Immature natural killer cell (primary cell): ENCODE measurements around the gene RACGAP1. TPM values are rescaled to one million over a fixed set of nuclear protein-coding genes. Genes with fewer than 3 reads are reported as not detected.

Source experiments
- DNase-seq, 3 donors: peaks; one replicate each; pipeline ENCODE4 v3.0.0; 2022; ENCODE audit warnings: mixed read lengths in 1 of 3
- H3K27ac Mint-ChIP-seq, 6 donors: one replicate each; pipeline ENCODE4 v1.8.0; 2020; ENCODE audit warnings: mixed read lengths in 6 of 6, mild to moderate bottlenecking in 5 of 6, inconsistent platforms in 4 of 6, moderate library complexity in 3 of 6
- H3K27me3 Mint-ChIP-seq, 3 donors: one replicate each; pipeline ENCODE4 v1.8.0; 2020 to 2021; ENCODE audit warnings: low read depth in 3 of 3, mild to moderate bottlenecking in 3 of 3, mixed read lengths in 3 of 3, moderate library complexity in 3 of 3, inconsistent platforms in 1 of 3
- H3K36me3 Mint-ChIP-seq, 3 donors: one replicate each; pipeline ENCODE4 v1.8.0; 2020; ENCODE audit warnings: mixed read lengths in 3 of 3, inconsistent platforms in 2 of 3, mild to moderate bottlenecking in 2 of 3
- H3K4me1 Mint-ChIP-seq, 2 donors: one replicate each; pipeline ENCODE4 v1.8.0; 2020; ENCODE audit warnings: inconsistent platforms in 2 of 2, mild to moderate bottlenecking in 2 of 2, mixed read lengths in 2 of 2, moderate library complexity in 1 of 2
- H3K4me3 Mint-ChIP-seq, 5 donors: one replicate each; pipeline ENCODE4 v1.8.0; 2020; ENCODE audit warnings: mild to moderate bottlenecking in 5 of 5, mixed read lengths in 5 of 5, inconsistent platforms in 3 of 5, moderate library complexity in 3 of 5
- H3K9me3 Mint-ChIP-seq, 6 donors: one replicate each; pipeline ENCODE4 v1.8.0; 2020; ENCODE audit warnings: mild to moderate bottlenecking in 6 of 6, mixed read lengths in 6 of 6, inconsistent platforms in 4 of 6, moderate library complexity in 3 of 6
- polyA plus RNA-seq, 3 donors: library from polyadenylated mRNA; unstranded; fragments of 300-500 nt; fragmentation: Illumina TruSeq; gene quantifications; one replicate each; pipeline ENCODE4 v1.2.3, GENCODE V29; 2021

The RACGAP1 gene
- polyA plus RNA-seq, 3 donors from 2014 or later: 11.6 to 20.9 (median 12.4) TPM

DNA sequence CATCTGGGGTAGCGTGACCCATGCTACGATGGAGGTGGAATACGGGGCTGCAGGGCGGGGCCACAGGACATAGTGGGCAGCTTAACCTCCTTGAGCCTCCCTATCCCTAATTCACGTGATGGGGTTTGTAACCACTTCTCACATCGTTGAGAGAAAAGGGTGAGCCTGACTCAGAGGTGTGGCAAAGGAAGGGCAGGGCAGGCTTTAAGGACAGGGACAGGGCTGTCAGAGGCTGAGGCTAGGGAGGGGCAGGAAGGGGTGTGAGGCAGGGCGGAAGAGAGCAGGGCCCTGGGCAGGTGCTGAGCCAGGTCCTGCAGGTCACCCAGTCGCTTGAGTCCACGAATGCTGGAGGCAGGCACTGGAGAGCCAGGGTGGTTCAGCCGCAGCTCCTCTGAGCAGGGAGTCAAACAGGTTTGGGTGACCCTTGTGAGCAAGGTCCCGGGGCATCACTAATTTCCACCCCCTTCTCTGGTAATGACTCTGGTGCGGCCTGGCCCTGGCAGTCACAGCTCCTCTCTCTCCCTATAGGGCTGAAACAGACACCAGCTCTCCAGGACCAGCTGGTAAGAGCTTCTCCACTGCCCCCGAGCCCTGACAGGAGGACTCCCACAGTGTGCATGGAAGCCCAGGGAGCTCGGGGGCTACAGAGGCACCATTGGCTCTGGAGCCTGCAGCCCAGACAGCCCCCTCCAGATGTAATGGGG, 82.2 kb downstream of the RACGAP1 start:
- Mint-ChIP-seq H3K27me3 (peaks cover 0 to 5% (median 2%) of the 10 kb centered on the region in 3 donors), H3K9me3 (no peaks in the 10 kb centered on the region), H3K4me1 (peaks cover 7 to 14% of the 10 kb centered on the region in 2 donors), H3K27ac (no peak overlapping the region), H3K36me3 (no peaks in the 10 kb centered on the region), H3K4me3 (no peak overlapping the region)
- DNase-seq: no peak

DNA sequence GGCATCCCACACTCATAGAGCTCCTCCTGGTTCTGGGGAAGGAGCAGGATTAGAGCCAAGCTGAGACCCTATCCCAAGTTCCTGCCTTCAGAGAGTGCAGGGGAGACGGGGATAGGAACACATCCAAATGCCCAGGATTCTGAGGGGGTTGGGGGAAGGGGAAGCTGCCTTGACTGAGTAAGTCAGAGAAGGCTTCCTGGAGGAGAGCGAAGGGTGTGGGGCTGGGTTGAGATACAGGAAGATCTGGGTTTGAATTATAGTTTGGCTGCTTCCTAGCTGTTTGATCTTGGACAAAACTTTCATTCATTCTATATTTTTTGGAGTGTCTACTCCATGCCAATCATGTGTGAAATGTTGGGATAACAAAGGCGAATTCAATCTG, 82.8 kb downstream of the RACGAP1 start:
- Mint-ChIP-seq H3K4me3 (no peak overlapping the region), H3K27ac (no peak overlapping the region), H3K27me3 (peaks cover 0 to 5% (median 2%) of the 10 kb centered on the region in 3 donors), H3K9me3 (no peaks in the 10 kb centered on the region), H3K36me3 (no peaks in the 10 kb centered on the region), H3K4me1 (peaks cover 7 to 14% of the 10 kb centered on the region in 2 donors)
- no peak for DNase-seq

DNA sequence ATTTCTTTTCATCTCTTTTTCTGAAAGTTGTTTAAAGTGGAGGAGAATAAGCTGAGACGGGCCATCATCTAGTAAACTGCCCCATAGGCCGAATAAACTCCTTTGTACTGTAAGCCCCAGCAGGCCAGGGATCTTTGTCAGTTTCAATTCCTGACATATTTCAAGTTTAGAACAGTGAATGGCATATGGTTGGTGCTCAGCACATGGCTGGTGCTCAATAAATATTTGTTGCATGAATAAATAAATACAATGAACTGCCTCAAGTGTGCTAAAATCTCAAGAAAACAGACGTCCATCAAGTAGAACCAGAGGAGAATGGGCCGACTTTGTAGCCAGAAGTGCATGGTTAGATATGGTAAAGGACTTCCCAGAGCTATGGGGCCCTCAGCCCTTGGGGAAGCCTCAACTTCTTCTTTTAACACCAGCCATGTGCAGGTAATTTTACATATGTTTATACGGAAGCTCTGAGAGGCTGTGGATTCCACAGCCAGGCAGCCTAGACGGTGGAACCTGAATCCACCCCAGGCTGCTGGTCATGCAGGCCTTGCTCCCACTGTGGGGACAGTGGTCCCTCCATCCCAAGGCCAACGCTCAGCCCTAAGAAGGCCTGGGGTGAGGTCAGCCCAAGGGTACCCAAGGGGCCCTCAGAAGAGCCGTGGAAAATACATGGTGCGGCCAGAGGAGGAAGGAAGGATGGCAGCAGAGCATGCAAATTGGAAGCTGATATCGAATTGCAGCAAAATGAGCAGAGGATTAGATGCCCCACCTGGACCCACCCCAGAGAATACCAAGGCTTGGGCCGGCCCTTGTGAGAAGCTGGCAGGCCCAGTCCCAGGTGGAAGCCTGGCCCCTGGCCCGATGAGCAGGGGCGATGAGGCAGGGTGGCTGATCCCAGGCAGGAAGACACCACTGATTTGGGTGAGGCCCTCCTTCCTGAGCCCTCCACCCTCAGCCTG, 83.5 kb downstream of the RACGAP1 start:
- DNase-seq: no peak
- Mint-ChIP-seq H3K36me3 (no peaks in the 10 kb centered on the region), H3K27me3 (peaks cover 0 to 9% (median 2%) of the 10 kb centered on the region in 3 donors), H3K4me1 (peaks cover 7 to 14% of the 10 kb centered on the region in 2 donors), H3K9me3 (no peaks in the 10 kb centered on the region), H3K4me3 (no peak overlapping the region), H3K27ac (no peak overlapping the region)

DNA sequence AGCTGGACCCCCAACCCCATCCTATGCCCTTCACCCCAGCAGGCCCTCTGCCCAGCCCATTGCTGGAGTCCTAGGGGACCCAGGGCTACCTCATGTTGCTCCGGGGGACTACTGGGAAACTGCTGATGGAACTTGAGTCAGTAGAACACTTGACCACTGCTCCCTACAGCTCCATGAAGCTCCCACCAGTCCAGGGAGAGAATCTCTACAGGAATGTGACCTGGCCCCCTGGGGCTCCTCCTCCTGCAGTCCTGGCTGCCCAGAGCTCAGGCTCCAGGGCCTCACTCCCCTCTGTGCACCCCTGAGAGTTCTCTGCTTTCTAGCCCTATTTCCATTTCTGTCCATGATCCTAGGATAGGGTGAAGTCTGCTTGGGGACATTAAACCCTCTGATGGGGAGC, 85.6 kb downstream of the RACGAP1 start:
- Mint-ChIP-seq H3K36me3 (no peaks in the 10 kb centered on the region), H3K9me3 (no peaks in the 10 kb centered on the region), H3K27ac (no peak overlapping the region), H3K4me3 (no peak overlapping the region), H3K27me3 (peaks cover 0 to 12% (median 6%) of the 10 kb centered on the region in 3 donors), H3K4me1 (no peaks in the 10 kb centered on the region)
- no peak for DNase-seq

DNA sequence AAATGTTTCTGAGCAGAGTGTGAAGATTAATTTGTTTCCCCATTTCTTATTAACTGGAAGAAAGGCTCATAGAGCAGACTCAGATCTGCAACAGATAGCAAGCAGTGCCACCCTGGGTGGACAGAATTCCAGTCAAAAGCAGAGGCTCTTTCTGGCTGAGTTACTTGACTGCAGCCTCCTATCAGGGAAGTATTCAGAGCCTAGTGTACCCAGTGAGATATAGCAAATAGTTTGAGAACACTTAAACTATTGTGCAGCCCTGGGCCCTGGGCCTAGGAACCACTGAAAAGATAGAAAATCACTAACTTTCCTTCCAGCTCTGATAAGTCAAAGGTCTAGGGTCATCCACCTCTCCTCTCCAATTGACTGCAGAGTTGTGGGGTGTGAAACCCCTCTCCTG, 86.0 kb downstream of the RACGAP1 start:
- H3K4me1 Mint-ChIP-seq: no peaks in the 10 kb centered on the region
- no peaks in the 10 kb centered on the region for H3K36me3 Mint-ChIP-seq
- no peak overlapping the region for H3K27ac Mint-ChIP-seq
- H3K27me3 Mint-ChIP-seq: peaks cover 0 to 13% (median 6%) of the 10 kb centered on the region in 3 donors
- H3K4me3 Mint-ChIP-seq: no peak overlapping the region
- no peaks in the 10 kb centered on the region for H3K9me3 Mint-ChIP-seq
- DNase-seq: no peak

Other genes starting within 250 kb of the RACGAP1 start
- 1 to 10 TPM in 2 of 3 donors, not detected in 1; 1.0 to 5.6 TPM for gene NCKAP5L, start 197.1 kb downstream of the RACGAP1 start, polyA plus RNA-seq
- gene BCDIN3D, start 182.4 kb downstream of the RACGAP1 start, polyA plus RNA-seq: 1 to 10 TPM; 3.0 to 5.1 (median 4.5) TPM
- gene FAIM2, start 121.6 kb downstream of the RACGAP1 start, polyA plus RNA-seq: 1 to 10 TPM in 1 of 3 donors, under 1 TPM in 1, not detected in 1; 0.77 to 1.8 TPM
- not detected for gene AQP2, start 74.8 kb downstream of the RACGAP1 start, polyA plus RNA-seq
- not detected for gene AQP5, start 63.6 kb downstream of the RACGAP1 start, polyA plus RNA-seq
- gene AQP6, start 52.5 kb downstream of the RACGAP1 start, polyA plus RNA-seq: not detected
- not detected for gene ASIC1, start 32.1 kb upstream of the RACGAP1 start, polyA plus RNA-seq
- gene SMARCD1, start 59.8 kb upstream of the RACGAP1 start, polyA plus RNA-seq: 10 to 100 TPM; 14.2 to 22.4 (median 15.5) TPM
- gene GPD1, start 78.5 kb upstream of the RACGAP1 start, polyA plus RNA-seq: under 1 TPM in 1 of 3 donors, not detected in 2; 0.07 TPM
- gene COX14, start 86.7 kb upstream of the RACGAP1 start, polyA plus RNA-seq: 100 to 1,000 TPM; 191 to 270 (median 256) TPM
- 100 to 1,000 TPM in 1 of 3 donors, 10 to 100 TPM in 2; 57.2 to 104 (median 64.0) TPM for gene CERS5, start 141.9 kb upstream of the RACGAP1 start, polyA plus RNA-seq